Stimulated activated CD8-positive, alpha-beta memory T cell treated with anti-CD3 and anti-CD28 coated beads, Interleukin-4, amount 100 ng/mL, for 4 hours (primary cell): ENCODE measurements around the gene GPR25.

Source experiments
- DNase-seq, 2 donors: peaks; one replicate each; pipeline ENCODE4 v3.0.0-alpha.2; 2020; ENCODE audit warnings: low read depth in 2 of 2, low spot score in 1 of 2

Gene GPR25

DNA sequence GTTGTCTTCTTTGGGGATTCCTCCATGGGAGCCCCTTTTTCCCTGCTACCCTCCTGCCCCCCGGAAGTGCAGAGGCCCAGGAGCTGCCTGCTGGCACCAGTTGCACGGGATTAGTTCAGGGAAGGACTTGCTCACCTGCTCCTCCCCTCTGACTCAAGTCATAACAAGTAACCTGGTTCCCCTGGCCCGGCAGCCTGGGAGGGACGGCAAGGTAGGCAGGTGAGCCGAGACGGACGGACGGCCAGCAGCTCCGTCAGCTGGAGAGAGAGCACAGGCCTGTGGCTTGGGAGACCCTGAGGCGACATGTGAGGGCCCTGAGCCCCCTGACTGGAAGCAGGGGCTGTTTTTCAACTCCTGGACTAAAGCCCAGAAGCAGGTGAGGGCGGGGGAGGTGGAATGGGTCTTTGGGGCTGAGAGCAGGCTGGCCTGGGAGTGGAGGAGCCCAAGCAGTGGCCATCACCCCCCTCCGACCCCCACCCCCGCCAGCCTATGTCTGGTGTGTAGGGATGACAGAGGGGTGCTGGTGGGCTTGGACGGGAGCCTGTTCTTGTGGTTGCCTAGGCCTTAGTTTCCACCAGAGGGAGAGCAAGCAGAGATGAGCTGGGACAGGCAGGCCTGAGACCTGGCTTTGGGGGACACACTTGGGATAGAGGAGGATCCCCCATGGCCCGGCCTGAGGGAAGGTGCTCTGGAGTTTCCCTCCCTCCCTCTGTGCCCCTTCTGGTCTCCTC is 22.1 kb downstream of the GPR25 start, which contains the start of gene INAVA:
Gene INAVA (plus strand): TSS at position 189 of the 731 bp plus-strand sequence. CDS start 3,501 bp downstream, outside the sequence.
- DNase-seq: no peak

DNA sequence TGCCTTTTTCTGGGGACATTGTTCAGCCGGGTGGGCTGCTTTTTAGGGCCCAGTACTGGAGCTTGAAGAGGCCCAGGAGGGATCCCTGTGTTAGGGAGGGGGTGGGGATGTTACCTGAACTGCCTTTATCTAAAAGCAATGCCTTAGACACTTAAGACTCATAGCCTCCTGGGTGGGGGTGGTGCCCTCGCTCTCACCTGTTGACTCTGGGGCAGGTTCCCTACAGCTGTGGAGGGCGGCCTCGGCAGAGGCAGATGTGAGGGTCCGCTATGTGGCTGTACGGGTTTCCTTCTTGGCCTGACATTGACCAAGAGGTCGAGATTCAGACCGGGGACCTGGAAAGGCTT is 22.6 kb downstream of the GPR25 start:
- DNase-seq: no peak

DNA sequence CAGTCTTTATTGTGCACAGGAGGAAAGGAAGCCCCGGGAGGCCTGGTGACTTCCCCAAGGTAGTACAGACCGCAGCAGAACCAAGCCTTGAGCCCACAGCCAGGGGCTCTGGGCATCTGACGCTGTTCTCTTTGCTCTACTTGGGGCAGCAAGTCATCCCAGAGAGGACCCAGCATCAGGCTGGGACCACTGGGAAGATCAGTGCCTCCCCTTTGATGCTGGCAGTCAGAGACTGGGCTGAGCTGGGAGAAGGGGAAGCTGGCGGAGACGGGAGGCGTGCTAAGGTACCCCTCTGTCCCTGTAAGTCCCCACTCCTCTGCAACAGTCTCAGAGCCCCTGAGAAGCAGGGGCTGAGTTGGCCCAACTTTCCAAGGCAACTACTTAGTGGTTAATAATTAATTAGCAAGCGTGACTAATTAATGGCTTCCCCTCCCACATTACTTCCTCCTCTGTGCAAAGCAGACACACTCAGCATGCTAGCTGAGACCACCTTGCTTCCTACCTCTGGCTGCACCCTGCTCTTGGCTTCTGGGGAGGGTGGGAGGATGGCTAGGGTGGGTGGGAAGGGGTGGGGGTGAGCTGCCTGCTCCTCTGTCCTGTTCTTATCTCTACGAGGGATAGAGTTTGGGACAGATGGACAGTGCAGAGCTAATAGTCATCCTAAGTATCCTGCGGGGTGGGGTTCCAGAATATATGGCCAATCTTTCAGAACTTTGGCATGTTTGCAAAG is 23.2 kb downstream of the GPR25 start:
- no peak for DNase-seq

DNA sequence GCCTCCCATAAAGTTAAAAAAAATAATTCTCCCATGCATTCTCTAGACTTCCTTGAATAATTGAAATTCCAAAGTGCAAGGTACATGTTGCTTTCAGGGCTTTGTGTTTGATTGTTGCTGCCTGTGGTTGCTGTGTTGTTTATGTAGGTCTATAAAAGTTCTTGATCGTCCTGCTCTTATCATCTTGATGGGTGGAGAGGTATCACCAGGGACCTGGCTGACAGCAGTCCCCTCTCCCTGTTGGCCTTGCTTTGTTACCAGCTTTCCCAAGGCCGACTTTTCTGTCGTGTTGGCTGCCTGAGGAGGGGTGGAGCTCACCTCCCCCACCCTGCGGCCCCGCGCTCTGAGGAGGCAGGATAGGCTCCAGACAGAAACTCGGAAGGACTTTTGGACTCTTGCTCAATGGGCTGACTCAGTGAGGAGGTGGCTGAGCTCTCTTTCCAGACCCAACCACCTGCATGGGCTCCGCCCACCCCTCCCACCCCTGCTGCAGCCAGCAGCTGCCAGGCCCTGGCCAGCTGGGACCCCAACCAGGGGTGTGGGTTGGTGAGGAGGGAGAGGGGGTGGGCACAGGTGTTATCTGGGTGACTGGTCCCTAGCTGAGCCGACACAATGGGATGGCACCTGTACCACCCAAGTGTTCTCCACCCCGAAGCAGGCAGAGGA is 23.9 kb downstream of the GPR25 start:
- DNase-seq: no peak

DNA sequence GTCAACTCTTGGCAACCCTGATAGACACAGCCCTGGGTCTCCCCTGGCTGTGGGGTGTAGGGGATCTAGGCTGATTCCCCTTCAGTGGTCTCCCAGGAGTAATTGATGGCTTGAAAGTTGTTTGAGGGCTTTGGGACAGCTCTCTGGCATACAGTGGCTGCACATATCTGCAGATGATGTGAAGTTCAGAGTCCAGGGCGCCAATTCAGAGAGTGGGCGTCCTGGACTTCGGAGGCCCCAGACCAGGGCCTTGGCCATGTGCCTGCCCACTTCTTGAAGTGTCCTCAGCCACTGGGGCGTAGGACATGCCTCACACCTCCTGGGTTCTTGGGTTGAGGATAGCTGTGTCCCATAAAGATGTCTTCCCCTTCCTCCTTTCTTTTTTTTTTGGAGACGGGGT is 24.5 kb downstream of the GPR25 start:
- no peak for DNase-seq

DNA sequence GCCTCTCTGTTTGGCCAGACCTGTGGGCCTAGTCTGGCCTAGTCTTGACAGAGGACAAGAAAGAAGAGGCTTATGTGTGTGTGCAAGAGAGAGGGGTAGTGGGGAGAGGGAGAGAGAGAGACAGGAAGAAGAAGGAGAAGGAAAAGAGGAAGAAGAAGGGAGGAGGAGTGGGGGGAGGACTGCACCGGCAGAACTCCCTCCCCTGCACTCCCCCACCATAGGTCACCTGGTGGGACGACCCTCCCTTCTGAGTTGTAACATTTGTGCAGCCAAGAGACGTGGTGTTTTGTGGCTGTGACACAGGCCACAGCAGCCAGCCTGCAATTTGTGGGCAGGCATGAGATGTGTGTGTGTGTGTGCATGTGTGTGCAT is 26.2 kb downstream of the GPR25 start:
- no peak for DNase-seq

DNA sequence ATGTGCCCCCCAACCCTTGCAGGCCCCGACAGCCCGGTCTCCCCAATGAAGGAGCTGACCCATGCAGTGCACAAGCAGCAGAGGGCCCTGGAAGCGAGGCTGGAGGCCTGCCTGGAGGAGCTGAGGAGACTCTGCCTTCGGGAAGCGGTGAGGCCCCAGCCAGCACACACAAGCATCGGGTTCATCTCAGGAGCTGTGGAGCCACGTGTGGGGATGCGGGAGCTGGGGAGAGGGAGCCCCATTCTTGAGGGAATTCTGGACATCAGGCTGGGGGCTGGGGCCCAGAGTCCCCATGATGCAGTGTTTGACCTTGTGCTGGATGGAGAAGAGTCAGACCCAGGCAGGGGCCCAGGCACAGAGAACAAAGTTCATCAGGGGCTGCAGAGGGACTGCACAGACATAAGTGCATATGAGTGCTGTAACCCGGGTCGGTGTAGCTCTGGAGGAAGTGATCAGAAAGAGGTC is 26.7 kb downstream of the GPR25 start:
- no peak for DNase-seq

DNA sequence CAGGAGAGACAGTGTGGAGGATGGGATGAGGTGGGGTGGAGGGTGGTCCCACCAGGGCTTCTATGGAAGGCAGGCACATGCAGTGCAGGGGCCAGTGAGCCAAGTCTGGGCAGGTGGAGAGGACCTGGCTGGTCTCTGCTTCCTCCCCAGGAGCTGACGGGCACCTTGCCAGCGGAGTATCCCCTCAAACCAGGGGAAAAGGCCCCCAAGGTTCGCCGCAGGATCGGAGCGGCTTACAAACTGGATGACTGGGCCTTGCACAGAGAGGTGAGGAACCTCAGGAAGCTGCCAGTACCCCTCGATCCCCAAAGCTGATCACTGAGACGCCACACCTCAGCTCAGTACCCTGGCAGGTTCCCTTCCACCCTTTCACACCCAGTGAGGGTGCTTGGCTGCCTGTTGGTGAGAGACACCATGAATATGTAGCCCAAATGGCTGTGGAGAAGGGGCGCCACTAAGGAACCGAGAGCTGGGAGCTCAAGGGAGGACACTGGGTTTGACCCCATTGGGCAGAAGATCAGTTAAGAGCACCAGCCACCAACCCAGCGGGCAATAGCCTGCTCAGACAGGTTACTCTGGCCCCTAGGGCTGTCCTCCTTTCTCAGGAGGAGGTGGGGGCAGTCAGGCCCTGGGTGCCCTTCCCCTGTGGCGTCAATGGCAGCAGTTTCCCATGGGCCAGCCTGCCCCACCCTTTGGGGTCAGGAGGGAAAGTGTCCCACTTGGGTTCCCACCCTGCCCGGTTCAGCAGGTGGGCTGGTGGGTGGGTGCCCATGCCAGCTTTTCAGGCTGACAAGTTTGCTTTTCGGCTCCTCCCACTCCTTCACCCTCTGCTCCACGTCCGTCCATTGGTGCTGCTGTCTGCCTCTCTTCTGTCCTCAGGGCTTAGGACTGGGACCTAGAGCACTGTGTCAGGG is 27.4 kb downstream of the GPR25 start:
- DNase-seq: no peak

DNA sequence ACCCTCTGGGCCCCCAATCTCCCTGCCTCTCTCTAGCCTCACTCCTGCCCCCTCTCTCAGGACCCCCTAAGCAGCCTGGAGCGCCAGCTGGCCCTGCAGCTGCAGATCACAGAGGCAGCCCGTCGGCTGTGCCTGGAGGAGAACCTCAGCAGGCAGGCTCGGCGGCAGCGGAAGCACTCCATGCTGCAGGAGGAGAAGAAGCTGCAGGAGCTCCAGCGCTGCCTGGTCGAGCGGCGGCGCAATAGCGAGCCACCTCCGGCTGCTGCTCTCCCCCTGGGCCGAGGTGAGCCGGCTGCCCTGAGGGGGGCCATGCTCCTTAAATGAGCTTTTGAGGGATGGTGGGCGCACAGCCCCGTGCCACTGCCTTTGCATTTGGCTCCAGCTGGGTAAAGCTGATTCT is 28.1 kb downstream of the GPR25 start:
- no peak for DNase-seq

DNA sequence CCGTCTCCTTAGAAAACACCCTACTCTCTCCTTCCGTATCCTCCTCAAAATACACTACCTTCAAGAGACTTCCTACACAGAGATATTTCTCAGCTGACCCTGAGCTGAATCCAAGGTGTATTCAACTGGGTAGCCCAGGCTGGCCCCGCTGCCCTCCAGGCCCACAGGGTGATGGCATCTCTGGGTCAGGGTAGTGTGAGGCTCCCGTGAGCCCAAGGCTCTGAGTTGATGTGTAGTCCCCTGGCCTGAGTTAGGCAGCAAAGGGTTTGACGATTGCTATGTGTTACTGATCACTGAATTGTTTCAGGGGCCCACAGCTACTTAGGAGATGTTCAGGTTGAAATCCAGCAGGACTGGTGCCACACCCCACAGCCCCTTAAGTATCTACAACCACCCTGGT is 28.6 kb downstream of the GPR25 start:
- no peak for DNase-seq

DNA sequence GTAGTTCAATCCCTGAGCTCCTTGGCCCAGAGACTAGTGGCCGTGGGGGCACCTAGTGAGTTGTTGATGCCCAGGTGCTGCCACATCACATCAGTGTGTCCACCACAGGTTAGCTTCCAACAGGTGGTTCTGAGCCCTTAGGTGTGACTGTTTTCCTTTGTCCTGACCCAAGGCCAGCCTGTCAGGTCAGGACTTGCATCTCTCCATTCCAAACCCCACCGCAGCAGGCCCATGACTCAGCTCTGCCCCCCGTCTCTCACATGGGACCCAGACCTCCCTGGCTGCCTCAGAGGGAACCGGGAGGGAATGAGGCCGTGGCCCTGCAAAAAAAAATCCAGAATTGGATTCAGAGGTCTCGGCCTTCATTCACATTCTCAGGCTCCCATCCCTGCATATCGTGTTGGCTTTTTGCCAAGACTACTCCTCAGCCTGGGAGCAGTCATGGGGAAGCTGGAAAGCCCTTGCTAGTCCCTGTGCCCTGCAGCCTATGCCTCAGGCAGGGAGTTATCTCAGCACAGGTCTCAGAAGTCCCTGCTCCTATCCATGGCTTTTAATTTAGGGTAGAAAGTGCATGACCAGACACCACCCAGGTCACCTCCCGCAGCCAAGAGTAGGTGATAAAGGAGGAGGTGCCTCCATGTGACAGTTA is 29.1 kb downstream of the GPR25 start:
- no peak for DNase-seq

DNA sequence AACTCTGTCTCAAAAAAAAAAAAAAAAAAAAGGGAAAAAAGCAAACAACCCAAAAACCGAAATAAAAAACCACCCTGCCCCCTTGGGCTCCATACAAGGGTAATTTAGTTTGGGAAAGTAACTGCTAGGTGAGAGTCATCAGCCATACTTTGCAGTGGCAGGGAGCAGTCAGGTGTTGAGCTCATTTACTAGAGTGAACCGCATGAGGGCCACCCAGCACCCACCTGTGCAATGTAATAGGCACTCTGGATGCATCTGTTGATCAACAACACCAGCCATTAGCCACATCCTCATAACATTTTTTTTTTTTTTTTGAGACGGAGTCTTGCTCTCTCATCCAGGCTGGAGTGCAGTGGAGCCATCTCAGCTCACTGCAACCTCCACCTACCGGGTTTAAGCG is 31.0 kb downstream of the GPR25 start:
- DNase-seq: no peak

DNA sequence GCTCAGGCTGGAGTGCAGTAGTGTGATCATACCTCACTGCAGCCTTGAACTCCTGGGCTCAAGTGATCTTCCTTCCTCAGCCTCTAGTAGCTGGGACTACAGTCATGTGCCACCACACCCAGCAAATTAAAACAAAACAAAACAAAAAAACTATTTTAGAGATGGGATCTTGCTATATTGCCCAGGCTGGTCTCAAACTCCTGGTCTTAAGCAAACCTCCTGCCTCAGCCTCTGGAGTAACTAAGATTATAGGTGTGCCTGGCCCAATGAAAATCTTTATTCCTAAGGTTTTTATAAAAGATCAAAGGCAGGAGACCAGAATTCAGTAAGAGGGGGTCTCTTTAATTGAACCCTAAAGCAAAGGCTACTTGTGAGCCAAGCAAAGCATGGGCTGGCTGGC is 32.0 kb downstream of the GPR25 start:
- no peak for DNase-seq

DNA sequence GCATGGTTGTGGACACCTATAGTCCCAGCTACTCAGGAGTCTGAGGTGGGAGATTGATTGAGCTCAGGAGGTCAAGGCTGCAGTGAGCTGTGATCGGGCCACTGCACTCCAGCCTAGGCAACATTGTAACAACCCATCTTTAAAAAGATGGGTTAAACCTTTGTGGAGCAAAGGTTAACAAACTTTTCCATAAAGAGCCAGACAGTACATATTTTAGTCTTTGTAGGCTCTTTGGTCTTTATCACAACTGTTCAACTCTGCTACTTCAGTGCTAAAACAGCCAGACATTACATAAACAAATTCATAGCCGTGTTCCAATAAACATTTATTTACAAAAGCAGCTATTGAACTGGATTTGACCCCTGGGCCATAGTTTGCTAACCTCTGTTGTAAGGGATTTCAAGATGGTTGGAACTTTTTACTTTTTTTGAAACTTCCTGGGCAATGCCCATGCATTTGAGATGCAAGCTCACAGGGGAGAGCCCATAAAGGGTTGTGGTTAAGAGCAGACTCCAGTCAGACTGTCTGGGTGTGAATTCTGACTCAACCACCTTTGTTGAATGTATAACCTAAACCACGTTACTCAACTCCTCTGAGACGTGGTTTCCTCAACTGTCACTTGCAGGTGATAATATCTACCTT is 32.8 kb downstream of the GPR25 start:
- peak in 1 of 2 donors; percentile 6 for DNase-seq

DNA sequence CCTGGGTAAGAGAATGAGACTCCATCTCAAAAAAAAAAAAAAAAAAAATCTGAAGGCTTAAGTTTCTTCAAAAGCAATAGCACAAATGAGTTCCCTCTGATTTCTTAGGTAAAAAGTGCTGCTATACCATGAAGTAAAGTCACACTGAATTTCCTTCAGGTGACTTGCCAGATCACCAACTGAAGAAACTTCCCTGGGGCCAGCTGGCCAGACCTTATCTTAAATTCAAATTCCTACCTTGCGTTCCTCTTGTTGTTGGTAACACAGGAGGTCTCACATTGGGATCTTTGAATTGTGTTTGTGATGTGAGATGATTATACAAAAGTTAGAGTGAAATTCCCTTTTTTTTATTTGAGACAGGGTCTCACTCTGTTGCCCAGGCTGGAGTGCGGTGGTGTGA is 33.7 kb downstream of the GPR25 start:
- no peak for DNase-seq

DNA sequence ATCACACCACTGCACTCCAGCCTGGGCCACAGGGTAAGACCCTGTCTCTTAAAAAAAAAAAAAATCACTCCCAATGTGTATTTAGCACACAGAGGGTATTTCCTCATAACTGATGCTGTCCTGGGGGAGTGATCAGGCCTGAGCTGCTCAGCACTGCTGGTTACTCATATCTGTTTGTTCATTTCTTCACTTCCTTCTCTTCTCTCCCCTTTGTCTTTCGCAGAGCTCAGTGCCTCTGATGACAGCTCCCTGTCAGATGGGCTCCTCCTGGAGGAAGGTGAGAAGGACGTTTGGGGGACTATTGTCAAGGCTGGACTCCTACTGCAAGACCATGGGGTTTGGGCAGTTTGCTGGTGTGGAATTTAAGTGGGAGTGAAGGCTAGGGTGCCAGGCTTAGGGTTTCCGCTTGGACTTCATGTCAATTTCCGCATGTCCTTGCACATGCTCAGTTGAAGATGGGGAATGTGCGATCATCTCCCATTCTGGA is 34.9 kb downstream of the GPR25 start:
- DNase-seq: no peak

DNA sequence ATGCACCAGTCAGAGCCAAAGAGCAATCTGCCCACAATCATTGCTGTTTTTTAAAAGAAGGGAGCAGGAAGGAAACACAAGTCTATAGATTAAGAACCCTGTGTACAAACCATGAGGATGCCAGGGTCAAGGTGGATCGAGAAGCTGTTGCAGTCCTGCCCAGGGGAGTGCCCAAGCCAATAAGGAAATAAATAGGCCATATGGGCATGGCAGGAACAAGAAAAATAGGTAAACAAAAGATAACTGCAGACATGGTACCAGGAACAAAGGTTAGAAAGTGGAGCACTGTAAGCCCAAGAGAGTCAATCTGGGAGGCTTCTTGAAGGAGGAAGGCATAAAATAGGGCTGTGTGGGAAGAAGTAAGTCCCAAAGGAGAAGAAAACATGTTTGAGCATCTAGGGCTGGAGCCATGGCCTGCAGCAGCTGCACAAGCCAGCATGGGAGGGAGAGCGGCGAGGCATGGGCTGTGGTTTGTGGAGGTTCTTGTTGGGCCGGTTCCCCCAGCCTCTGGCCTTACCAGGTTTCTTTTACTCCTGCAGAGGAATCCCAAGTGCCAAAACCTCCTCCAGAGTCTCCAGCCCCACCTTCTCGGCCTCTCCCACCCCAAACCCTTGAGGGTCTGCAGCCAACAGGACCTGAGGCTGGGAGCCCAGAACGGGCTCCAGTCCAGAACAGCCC is 35.5 kb downstream of the GPR25 start:
- no peak for DNase-seq

DNA sequence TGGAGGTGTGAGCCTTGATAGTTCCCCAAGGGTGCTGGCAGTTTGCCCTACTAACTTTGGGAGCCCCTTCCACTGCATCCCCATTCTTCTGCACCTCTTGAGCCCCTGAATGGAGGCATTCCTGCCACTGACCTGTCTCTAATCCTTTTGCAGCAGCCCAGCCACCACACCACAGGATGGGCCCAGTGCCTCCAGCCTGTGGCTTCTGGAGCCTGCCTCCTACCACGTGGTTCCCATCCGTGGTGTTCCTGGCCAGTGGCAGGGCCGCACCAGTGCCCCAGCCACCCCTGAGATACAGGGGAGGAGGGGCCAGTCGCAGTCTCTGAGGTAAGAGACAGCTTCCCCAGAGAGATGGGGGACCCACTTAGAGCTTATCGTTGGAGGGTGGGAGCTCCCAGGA is 36.3 kb downstream of the GPR25 start:
- DNase-seq: no peak

DNA sequence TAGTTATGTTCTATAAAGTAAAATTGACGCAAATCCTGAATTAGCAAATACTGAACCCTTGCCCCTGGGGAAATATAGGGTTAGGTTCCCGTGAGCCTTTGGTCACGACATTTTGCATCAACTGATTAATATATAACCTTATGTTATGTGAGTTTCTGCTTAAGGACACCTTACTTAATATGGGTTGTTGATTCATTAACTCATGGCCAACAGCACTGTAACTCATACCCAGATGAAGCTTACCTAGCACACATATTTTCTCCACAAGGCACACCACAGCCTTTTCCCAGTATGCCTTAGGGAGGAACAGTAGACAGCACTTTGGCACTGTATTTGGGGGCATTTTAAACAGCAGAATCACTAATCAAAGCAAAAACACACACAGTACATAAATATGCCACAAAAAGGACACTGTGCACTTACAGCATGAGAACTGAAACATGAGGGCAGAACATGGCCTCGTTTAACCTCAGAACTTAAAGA is 37.0 kb downstream of the GPR25 start:
- DNase-seq: no peak
